ENCODE results near the gene H19. TPM values are rescaled to one million over a fixed set of nuclear protein-coding genes. Genes with fewer than 3 reads are reported as not detected.

H19 gene
- 10.4 to 29.9 TPM (median 23.5 TPM) in 5 replicates for total RNA-seq (2022; extraction: Qiagen RNA extraction)

GRCh38 chr11:1997755-1998154 lies at the start of gene H19:
Gene H19, minus strand, starts transcription at chr11:1997842.

GRCh38 chr11:1946812-1947484 lies 50.7 kb downstream of the H19 start, which contains the start of gene MRPL23:
Gene MRPL23, plus strand, starts transcription at chr11:1947332. Its CDS starts 31 bp downstream, at chr11:1947363.

Other genes with a start within 250 kb of the H19 start
- gene IFITM10, start 247.2 kb downstream of the H19 start, total RNA-seq (2022; extraction: Qiagen RNA extraction) = 1.1 to 2.7 TPM (median 1.3 TPM) in 5 replicates
- gene CTSD, start 233.9 kb downstream of the H19 start, total RNA-seq (2022; extraction: Qiagen RNA extraction) = 343 to 631 TPM (median 535 TPM) in 5 replicates
- gene SYT8, start 162.9 kb downstream of the H19 start, total RNA-seq (2022; extraction: Qiagen RNA extraction) = 0.26 to 0.73 TPM (median 0.42 TPM) in 5 replicates
- 0.31 to 0.33 TPM in 2 of 5 replicates, not detected in the others for gene TNNI2, start 158.9 kb downstream of the H19 start, total RNA-seq (2022; extraction: Qiagen RNA extraction)
- 1.6 to 2.9 TPM (median 2.0 TPM) in 5 replicates for gene LSP1, start 144.8 kb downstream of the H19 start, total RNA-seq (2022; extraction: Qiagen RNA extraction)
- not detected in 5 replicates for gene PRR33, start 105.9 kb downstream of the H19 start, total RNA-seq (2022; extraction: Qiagen RNA extraction)
- gene TNNT3, start 78.1 kb downstream of the H19 start, total RNA-seq (2022; extraction: Qiagen RNA extraction) = 0.15 to 0.25 TPM in 2 of 5 replicates, not detected in the others
- gene MRPL23, start 50.5 kb downstream of the H19 start, total RNA-seq (2022; extraction: Qiagen RNA extraction) = 132 to 153 TPM (median 143 TPM) in 5 replicates
- 1.7 to 2.8 TPM (median 2.4 TPM) in 5 replicates for gene IGF2, start 141.5 kb upstream of the H19 start, total RNA-seq (2022; extraction: Qiagen RNA extraction)
- gene INS, start 163.4 kb upstream of the H19 start, total RNA-seq (2022; extraction: Qiagen RNA extraction) = not detected in 5 replicates
- 0.07 to 0.36 TPM in 2 of 5 replicates, not detected in the others for gene TH, start 174.0 kb upstream of the H19 start, total RNA-seq (2022; extraction: Qiagen RNA extraction)

All from A549 treated with dexamethasone at 1 μM for 4 hours (cell line).